Body of pancreas (tissue), 4 donors: ENCODE data around the gene GNAT3. TPM values are rescaled to one million over a fixed set of nuclear protein-coding genes. Genes with fewer than 3 reads are reported as not detected.
A peak's percentile ranks its signal among the peaks of the same experiment; 100 is the strongest.

ENCODE experiments used
- ATAC-seq: fragments of 150-250 bp; one replicate; pipeline ENCODE4 v1.9.1; 2016
- DNase-seq, 4 donors: peaks; one replicate each; pipeline ENCODE4 v3.0.0-alpha.2; 2019
- H3K27ac ChIP-seq, 4 donors: fragments of 200-600 bp; sonication (generic); 1 replicate in 3 of 4; 2 replicates in 1 of 4; pipeline versions ENCODE4 v1.5.1 to v1.6.1; 2016 to 2019; ENCODE audit warnings: mild to moderate bottlenecking in 1 of 4, mixed read lengths in 1 of 4, moderate library complexity in 1 of 4
- H3K27me3 ChIP-seq, 2 donors: fragments of 200-600 bp; sonication (generic); one replicate each; pipeline ENCODE4 v1.6.0; 2016; ENCODE audit warnings: mild to moderate bottlenecking in 1 of 2
- H3K36me3 ChIP-seq, 2 donors: fragments of 200-600 bp; sonication (generic); replicated peaks in 1 of 2; 2 replicates each; pipeline ENCODE4 v1.5.1; 2016; ENCODE audit warnings: low read depth in 2 of 2; ENCODE audit not compliant: insufficient read depth in 1 of 2
- H3K4me1 ChIP-seq: fragments of 200-600 bp; sonication (generic); one replicate; pipeline ENCODE4 v1.6.0; 2016
- H3K4me3 ChIP-seq, 2 donors: fragments of 200-600 bp; sonication (generic); 1 replicate in 1 of 2; 2 replicates in 1 of 2; pipeline ENCODE4 v1.5.1; 2016 to 2019
- H3K9me3 ChIP-seq, 3 donors: fragments of 200-600 bp; sonication (generic); 1 replicate in 2 of 3; 2 replicates in 1 of 3; pipeline ENCODE4 v1.5.1; 2016
- POLR2A ChIP-seq, 3 donors: fragments of 450-650 bp; IDR thresholded peaks; one replicate each; pipeline ENCODE4 v1.6.1; 2016; ENCODE audit warnings: antibody characterized with exemption in 3 of 3, mild to moderate bottlenecking in 2 of 3
- WGBS, 2 donors: methylation state at CpG; one replicate each; pipeline ENCODE4 v1.1.5; 2017; 5-methylcytosine and 5-hydroxymethylcytosine counted together
- intact Hi-C: fragments of 100-400 bp; cut with DNase I; formaldehyde crosslinking; loops from one replicate; pipeline ENCODE4 v1.15.1; 2023
- total RNA-seq, 2 donors: library from RNA; depleted of rRNA; stranded (reverse); fragments of >200 nt; gene quantifications; one replicate each; pipeline ENCODE4 v1.1.0, GENCODE V29; 2016
- TF ChIP-seq, protein P1 (sequence below), 7 experiments: fragments of 450-650 bp in 4 of 7; fragments of 200-600 bp in 3 of 7; sonication (generic) in 3 of 7; IDR thresholded peaks; one replicate each; pipeline ENCODE4 v1.5.1; 2016 to 2019; ENCODE audit warnings: antibody characterized with exemption in 7 of 7

Gene GNAT3
- total RNA-seq, 2 donors from 2014 or later = 0.26 TPM; not detected in 1

DNA sequence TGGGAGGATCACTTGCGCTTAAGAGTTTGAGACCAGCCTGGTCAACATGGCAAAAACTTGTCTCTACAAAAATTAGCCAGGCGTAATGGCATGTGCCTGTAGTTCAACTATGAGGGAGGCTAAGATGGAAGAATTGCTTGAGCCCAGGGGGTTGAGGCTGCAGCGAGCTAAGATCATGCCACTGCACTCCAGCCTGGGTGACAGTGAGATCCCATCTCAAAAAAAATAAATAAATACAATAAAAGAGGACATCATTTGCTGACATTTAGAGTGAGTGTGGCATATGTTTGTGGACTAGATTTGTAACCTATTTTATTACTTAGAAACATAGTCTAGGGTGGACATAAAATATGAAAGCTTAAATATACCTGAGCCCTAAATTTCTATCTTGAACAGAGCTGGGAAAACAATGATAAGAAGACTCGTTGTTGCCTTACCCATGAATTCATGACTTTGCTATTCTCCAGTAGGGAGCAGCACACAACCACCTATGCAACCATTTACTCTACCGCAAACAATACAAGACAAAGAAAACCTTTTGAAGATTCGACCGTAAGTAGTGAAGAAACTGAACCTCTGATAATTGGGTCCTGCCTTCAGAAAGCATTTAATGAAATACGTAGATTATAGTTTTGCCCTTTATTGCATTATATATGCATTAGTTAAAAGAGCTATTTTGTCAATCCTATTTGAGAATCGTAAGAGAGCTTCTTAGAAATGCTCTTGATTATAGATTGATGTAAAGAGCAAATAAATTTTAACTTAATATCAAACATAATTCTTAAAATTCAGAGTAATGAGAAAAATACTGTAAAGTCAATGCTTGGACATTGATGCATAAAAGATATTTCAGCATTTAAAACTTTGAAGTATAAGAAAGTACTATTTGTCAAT lies 83.5 kb downstream of the GNAT3 start:
- H3K4me3 ChIP-seq = no peak overlapping the region
- peak; percentile 14 to 57 (median 32) for DNase-seq
- H3K27ac ChIP-seq = no peak overlapping the region
- peak; percentile 76 for ATAC-seq
- no peaks in the 10 kb centered on the region for H3K36me3 ChIP-seq
- no peak for TF ChIP-seq POLR2A (IDR thresholded peaks at IDR 0.05)
- TF ChIP-seq, protein P1, sequence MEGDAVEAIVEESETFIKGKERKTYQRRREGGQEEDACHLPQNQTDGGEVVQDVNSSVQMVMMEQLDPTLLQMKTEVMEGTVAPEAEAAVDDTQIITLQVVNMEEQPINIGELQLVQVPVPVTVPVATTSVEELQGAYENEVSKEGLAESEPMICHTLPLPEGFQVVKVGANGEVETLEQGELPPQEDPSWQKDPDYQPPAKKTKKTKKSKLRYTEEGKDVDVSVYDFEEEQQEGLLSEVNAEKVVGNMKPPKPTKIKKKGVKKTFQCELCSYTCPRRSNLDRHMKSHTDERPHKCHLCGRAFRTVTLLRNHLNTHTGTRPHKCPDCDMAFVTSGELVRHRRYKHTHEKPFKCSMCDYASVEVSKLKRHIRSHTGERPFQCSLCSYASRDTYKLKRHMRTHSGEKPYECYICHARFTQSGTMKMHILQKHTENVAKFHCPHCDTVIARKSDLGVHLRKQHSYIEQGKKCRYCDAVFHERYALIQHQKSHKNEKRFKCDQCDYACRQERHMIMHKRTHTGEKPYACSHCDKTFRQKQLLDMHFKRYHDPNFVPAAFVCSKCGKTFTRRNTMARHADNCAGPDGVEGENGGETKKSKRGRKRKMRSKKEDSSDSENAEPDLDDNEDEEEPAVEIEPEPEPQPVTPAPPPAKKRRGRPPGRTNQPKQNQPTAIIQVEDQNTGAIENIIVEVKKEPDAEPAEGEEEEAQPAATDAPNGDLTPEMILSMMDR (IDR thresholded peaks at IDR 0.05) = peak; percentile 22 to 83 (median 79)
- WGBS, 2 donors = 28 to 32% methylated on average over 9 of the region's 9 CpGs
- no peaks in the 10 kb centered on the region for H3K27me3 ChIP-seq
- intact Hi-C loops = loop anchor here (5.0 kb wide), 1 partner anchor 229 kb away; no protein-coding TSS in a partner anchor
- no peaks in the 10 kb centered on the region for H3K9me3 ChIP-seq
- H3K4me1 ChIP-seq = no peaks in the 10 kb centered on the region

DNA sequence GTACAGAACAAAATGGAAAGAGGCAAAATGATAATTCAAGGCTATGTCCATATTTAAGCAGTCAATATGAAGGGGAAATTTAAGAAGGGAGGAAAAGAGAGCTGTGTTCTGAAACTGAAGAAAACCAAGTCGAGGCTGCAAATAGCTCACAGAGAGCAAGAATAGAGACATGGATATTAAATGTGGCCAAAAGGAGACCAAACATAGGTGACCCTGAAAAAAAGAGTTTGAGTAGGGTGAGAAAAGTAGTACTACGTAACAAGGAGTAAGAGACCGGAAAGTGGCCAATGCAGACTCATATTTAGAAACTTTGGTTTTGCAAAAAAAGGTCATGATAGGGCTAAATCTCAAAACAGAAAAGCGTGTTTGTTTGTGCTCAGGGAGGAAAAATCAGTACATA lies 84.6 kb downstream of the GNAT3 start:
- no peak for TF ChIP-seq POLR2A (IDR thresholded peaks at IDR 0.05)
- TF ChIP-seq, protein P1 (IDR thresholded peaks at IDR 0.05) = no peak
- WGBS, 2 donors = 47 to 52% methylated on average over 4 of the region's 4 CpGs
- intact Hi-C loops = loop anchor here (5.0 kb wide), 1 partner anchor 230 kb away; no protein-coding TSS in a partner anchor

DNA sequence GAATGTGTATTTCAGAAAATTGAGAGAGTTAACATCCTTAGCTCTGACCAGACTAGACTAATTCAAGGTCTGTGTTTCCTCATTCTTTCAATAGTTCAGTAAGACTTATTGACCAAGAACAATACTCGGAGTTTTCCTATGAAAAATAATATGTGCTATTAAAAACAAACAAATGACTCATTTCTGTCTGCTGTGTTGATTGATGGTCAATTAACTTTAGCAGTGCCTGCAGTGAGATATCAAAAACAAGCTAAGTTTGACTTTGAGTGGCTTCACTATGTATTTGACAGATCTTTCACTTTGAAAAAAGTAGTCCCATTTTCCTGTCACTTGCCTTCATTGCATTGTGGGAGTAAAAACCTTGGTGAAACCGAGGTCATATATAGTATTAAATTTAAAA lies 91.0 kb downstream of the GNAT3 start:
- Histone ChIP-seq H3K4me1 (no peaks in the 10 kb centered on the region), H3K27me3 (no peaks in the 10 kb centered on the region), H3K36me3 (no peaks in the 10 kb centered on the region), H3K27ac (no peak overlapping the region), H3K9me3 (no peaks in the 10 kb centered on the region), H3K4me3 (no peak overlapping the region)
- no peak for TF ChIP-seq POLR2A (IDR thresholded peaks at IDR 0.05)
- TF ChIP-seq, protein P1 (IDR thresholded peaks at IDR 0.05) = no peak
- 26 to 30% methylated on average over 2 of the region's 2 CpGs for WGBS, 2 donors
- intact Hi-C loops = no loop called here
- ATAC-seq = no peak
- no peak for DNase-seq

More for the DNA sequence above, 84.6 kb downstream of the GNAT3 start:
- Histone ChIP-seq H3K4me1 (no peaks in the 10 kb centered on the region), H3K36me3 (no peaks in the 10 kb centered on the region), H3K9me3 (no peaks in the 10 kb centered on the region), H3K27ac (no peak overlapping the region), H3K27me3 (no peaks in the 10 kb centered on the region), H3K4me3 (no peak overlapping the region)
- DNase-seq (no peak), ATAC-seq (no peak)

DNA sequence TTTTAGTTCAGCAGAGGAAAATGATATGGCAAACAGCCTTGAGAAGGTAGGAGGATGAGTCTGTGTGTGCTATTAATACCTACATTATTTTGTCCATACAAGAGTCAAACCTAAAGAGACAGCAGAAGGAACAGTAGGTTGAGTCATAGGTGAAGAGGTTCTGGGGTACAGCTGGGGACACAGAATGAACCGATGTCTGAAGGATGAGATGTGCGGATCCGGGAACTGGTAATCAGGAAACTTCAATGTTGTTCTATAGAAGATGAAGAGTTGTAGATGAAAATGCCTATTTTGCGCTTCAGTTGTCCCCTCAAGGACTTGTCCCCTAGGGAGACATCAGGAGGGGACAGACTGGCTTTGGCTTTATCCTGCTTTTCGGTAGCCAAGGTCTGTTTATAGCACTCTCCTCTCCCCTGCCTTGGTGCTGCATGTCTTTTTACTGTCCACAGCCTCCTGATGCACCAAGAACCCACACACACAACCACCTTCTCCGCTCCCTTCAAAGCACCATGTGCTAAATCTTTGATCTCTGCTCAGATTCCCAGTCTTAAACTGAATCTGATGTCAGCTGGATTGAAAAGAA lies 94.6 kb downstream of the GNAT3 start:
- no peak for DNase-seq
- 85 to 92% methylated on average over 6 of the region's 6 CpGs for WGBS, 2 donors
- Histone ChIP-seq H3K27ac (no peak overlapping the region), H3K9me3 (no peaks in the 10 kb centered on the region), H3K27me3 (no peaks in the 10 kb centered on the region), H3K4me3 (no peak overlapping the region), H3K4me1 (no peaks in the 10 kb centered on the region), H3K36me3 (no peaks in the 10 kb centered on the region)
- intact Hi-C loops = no loop called here
- TF ChIP-seq, protein P1 (IDR thresholded peaks at IDR 0.05) = no peak
- no peak for TF ChIP-seq POLR2A (IDR thresholded peaks at IDR 0.05)
- ATAC-seq = no peak
